K562 (cell line): ENCODE measurements around the gene HPD. TPM values are rescaled to one million over a fixed set of nuclear protein-coding genes. Genes with fewer than 3 reads are reported as not detected.

ENCODE experiments used
- CXXC5 ChIP-seq: fragments of 250-450 bp; sonication (Bioruptor Pico); IDR thresholded peaks from 2 replicates; pipeline ENCODE4 v1.8.0; 2022; ENCODE audit warnings: inconsistent platforms, mild to moderate bottlenecking, moderate library complexity
- ETV5 ChIP-seq: sonication (generic); formaldehyde crosslinking; IDR thresholded peaks from 2 replicates; pipeline ENCODE4 v1.4.0; 2020; ENCODE audit warnings: low read depth, mild to moderate bottlenecking, missing genetic modification reagents
- FOS ChIP-seq: IDR thresholded peaks from 3 replicates; pipeline ENCODE4 v1.6.1; 2011; ENCODE audit not compliant: insufficient read length; ENCODE audit errors: extremely low read depth
- HLTF ChIP-seq: fragments of 450-650 bp; IDR thresholded peaks from 2 replicates; pipeline ENCODE4 v1.6.1; 2016
- MAFG ChIP-seq: fragments of 450-650 bp; conservative IDR thresholded peaks from 2 replicates; pipeline ENCODE4 v1.6.1; 2016; ENCODE audit warnings: missing genetic modification characterization, missing compliant biosample characterization
- MAZ ChIP-seq, 2 experiments: fragments of 450-650 bp in 1 of 2; sonication (generic) in 1 of 2; formaldehyde crosslinking; IDR thresholded peaks in 1 of 2; conservative IDR thresholded peaks in 1 of 2; 2 replicates each; pipeline versions ENCODE4 v1.4.0 to v1.5.0; 2020; ENCODE audit warnings: mild to moderate bottlenecking in 1 of 2, missing genetic modification reagents in 1 of 2
- MEF2A ChIP-seq: IDR thresholded peaks from 2 replicates; pipeline ENCODE4 v1.6.1; 2011; ENCODE audit warnings: low read depth, mild to moderate bottlenecking, low read length, moderate library complexity; ENCODE audit not compliant: control insufficient read depth
- RFX1 ChIP-seq: fragments of 450-650 bp; IDR thresholded peaks from 2 replicates; pipeline ENCODE4 v1.6.1; 2016; ENCODE audit warnings: mild to moderate bottlenecking, moderate library complexity
- RNF2 ChIP-seq: sonication (generic); IDR thresholded peaks from 2 replicates; pipeline ENCODE4 v1.6.1; 2016
- SIX5 ChIP-seq, 2 experiments: IDR thresholded peaks; 2 replicates each; pipeline ENCODE4 v1.6.1; 2011; ENCODE audit warnings: low read length in 2 of 2, borderline replicate concordance in 1 of 2, low read depth in 1 of 2, mild to moderate bottlenecking in 1 of 2, moderate library complexity in 1 of 2; ENCODE audit not compliant: insufficient read depth in 1 of 2
- XRCC4 ChIP-seq: IDR thresholded peaks from one replicate; pipeline ENCODE4 v1.6.1; 2011; ENCODE audit not compliant: insufficient read depth, insufficient read length; ENCODE audit errors: extremely low read depth
- ZC3H11A ChIP-seq: IDR thresholded peaks from 2 replicates; pipeline ENCODE4 v1.6.1; 2012; ENCODE audit warnings: low read depth, low read length, improper control_type of control experiment
- ZNF584 ChIP-seq: fragments of 200-800 bp; sonication (Bioruptor generic); IDR thresholded peaks from 2 replicates; pipeline ENCODE4 v1.6.1; 2016; ENCODE audit warnings: low read depth, mild to moderate bottlenecking, missing genetic modification characterization, missing compliant biosample characterization
- ZNF780A ChIP-seq: fragments of 250-450 bp; sonication (Bioruptor Pico); IDR thresholded peaks from 2 replicates; pipeline ENCODE4 v1.5.0; 2021; ENCODE audit warnings: mild to moderate bottlenecking
- polyA plus RNA-seq, 8 experiments: library from polyadenylated mRNA; depleted of rRNA in 4 of 8; stranded (reverse) in 5 of 8; unstranded in 3 of 8; fragments of >200 nt; fragmentation: Nextera tagmentation in 2 of 8; fragmentation: Illumina TruSeq in 1 of 8; extraction: Ambion mirVana in 2 of 8; extraction: Trizol in 1 of 8; gene quantifications; 2 replicates each; pipeline versions ENCODE4 v1.2.1 to v1.2.3, GENCODE V29; 2011 to 2014; ENCODE audit warnings: inconsistent platforms in 1 of 8, missing spikeins in 1 of 8
- total RNA-seq, 7 experiments: library from RNA; depleted of rRNA in 6 of 7; stranded (reverse); fragments of >200 nt in 6 of 7; fragmentation: Illumina TruSeq in 2 of 7; extraction: Trizol in 2 of 7; gene quantifications; 2 replicates each; pipeline versions ENCODE4 v1.2.1 to v1.2.3, GENCODE V29; 2011 to 2021; ENCODE audit warnings: low replicate concordance in 1 of 7
- TF ChIP-seq, protein P1 (sequence below): fragments of 450-650 bp; IDR thresholded peaks from 2 replicates; pipeline ENCODE4 v1.6.1; 2018; ENCODE audit not compliant: partially characterized antibody
- TF ChIP-seq, protein P2 (sequence below): fragments of 150-350 bp; conservative IDR thresholded peaks from 2 replicates; pipeline ENCODE4 v1.6.1; 2014; ENCODE audit warnings: low read length
- TF ChIP-seq, protein P3 (sequence below): fragments of 250-450 bp; sonication (Bioruptor Pico); IDR thresholded peaks from 2 replicates; pipeline ENCODE4 v1.8.0; 2022; ENCODE audit warnings: inconsistent platforms
- TF ChIP-seq, protein P4 (sequence below): fragments of 450-650 bp; formaldehyde crosslinking; conservative IDR thresholded peaks from 2 replicates; pipeline ENCODE4 v1.4.0; 2022; ENCODE audit warnings: mild to moderate bottlenecking, missing genetic modification characterization

Gene HPD
- total and polyA plus RNA-seq, 9 of the 15 experiments (the other 6 are each of a cell fraction or from before 2014, with no cell fraction given), result 0.06 to 0.29 (median 0.07) TPM; not detected in 4

DNA sequence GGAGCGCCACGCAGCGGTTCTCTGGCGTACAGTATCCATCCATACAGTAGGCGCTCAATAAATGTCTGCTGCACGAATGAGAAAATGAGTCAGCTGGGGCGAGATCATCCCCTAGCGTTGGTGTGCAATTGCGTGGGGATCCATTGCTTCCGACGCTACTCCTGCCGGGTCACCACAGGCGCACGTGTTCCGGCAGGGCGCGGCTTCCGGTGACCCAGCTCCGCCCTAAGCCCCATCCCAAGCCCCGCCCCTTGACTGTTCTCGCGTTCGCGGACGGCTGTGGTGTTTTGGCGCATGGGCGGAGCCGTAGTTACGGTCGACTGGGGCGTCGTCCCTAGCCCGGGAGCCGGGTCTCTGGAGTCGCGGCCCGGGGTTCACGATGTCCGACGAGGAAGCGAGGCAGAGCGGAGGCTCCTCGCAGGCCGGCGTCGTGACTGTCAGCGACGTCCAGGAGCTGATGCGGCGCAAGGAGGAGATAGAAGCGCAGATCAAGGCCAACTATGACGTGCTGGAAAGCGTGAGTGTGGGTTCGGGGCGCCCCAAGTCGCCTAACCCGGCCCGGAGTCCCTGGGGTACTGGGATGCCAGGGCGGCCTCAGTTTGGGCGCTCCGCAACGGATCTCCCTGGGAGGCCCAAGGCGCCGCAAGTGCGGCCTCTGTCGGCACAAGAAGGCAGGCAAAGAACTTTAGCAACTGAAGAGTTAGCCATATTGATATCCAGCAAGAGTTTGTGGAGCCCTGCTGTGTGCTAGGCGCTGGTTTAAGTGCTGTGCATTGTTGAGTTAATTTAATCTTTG, 30.0 kb upstream of the HPD start, which contains the start of gene PSMD9 (continued):
- TF ChIP-seq ZNF780A (CRISPR knock-in tag) (no peak), ZNF584 (CRISPR knock-in tag) (peak; percentile 86), RFX1 (no peak), XRCC4 (no peak), ETV5 (CRISPR knock-in tag) (peak; percentile 99), RNF2 (peak; percentile 48), MAFG (peak; percentile 60; the same call in 1 of the 2 replicates), SIX5 (IDR thresholded peaks at IDR 0.05; ENCODE audit: borderline replicate concordance in 1 of 2, insufficient read depth in 1 of 2, low read depth in 1 of 2, low read length in 2 of 2) (no peak), FOS (peak; percentile 14), HLTF (peak; percentile 51; the same call in 1 of the 2 replicates), MEF2A (no peak), CXXC5 (CRISPR knock-in tag) (peak; percentile 98), ZC3H11A (no peak), MAZ (CRISPR knock-in tag; conservative IDR thresholded peaks at IDR 0.05 in 1 of 2, IDR thresholded peaks at IDR 0.05 in 1 of 2) (peak; percentile 82 to 92; a peak in 3 of 4 replicates)
- TF ChIP-seq, protein P1, sequence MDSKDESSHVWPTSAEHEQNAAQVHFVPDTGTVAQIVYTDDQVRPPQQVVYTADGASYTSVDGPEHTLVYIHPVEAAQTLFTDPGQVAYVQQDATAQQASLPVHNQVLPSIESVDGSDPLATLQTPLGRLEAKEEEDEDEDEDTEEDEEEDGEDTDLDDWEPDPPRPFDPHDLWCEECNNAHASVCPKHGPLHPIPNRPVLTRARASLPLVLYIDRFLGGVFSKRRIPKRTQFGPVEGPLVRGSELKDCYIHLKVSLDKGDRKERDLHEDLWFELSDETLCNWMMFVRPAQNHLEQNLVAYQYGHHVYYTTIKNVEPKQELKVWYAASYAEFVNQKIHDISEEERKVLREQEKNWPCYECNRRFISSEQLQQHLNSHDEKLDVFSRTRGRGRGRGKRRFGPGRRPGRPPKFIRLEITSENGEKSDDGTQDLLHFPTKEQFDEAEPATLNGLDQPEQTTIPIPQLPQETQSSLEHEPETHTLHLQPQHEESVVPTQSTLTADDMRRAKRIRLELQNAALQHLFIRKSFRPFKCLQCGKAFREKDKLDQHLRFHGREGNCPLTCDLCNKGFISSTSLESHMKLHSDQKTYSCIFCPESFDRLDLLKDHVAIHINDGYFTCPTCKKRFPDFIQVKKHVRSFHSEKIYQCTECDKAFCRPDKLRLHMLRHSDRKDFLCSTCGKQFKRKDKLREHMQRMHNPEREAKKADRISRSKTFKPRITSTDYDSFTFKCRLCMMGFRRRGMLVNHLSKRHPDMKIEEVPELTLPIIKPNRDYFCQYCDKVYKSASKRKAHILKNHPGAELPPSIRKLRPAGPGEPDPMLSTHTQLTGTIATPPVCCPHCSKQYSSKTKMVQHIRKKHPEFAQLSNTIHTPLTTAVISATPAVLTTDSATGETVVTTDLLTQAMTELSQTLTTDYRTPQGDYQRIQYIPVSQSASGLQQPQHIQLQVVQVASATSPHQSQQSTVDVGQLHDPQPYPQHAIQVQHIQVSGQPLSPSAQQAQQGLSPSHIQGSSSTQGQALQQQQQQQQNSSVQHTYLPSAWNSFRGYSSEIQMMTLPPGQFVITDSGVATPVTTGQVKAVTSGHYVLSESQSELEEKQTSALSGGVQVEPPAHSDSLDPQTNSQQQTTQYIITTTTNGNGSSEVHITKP, result peak; percentile 10
- TF ChIP-seq, protein P2, sequence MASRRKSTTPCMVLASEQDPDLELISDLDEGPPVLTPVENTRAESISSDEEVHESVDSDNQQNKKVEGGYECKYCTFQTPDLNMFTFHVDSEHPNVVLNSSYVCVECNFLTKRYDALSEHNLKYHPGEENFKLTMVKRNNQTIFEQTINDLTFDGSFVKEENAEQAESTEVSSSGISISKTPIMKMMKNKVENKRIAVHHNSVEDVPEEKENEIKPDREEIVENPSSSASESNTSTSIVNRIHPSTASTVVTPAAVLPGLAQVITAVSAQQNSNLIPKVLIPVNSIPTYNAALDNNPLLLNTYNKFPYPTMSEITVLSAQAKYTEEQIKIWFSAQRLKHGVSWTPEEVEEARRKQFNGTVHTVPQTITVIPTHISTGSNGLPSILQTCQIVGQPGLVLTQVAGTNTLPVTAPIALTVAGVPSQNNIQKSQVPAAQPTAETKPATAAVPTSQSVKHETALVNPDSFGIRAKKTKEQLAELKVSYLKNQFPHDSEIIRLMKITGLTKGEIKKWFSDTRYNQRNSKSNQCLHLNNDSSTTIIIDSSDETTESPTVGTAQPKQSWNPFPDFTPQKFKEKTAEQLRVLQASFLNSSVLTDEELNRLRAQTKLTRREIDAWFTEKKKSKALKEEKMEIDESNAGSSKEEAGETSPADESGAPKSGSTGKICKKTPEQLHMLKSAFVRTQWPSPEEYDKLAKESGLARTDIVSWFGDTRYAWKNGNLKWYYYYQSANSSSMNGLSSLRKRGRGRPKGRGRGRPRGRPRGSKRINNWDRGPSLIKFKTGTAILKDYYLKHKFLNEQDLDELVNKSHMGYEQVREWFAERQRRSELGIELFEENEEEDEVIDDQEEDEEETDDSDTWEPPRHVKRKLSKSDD, result no peak
- TF ChIP-seq, protein P3, sequence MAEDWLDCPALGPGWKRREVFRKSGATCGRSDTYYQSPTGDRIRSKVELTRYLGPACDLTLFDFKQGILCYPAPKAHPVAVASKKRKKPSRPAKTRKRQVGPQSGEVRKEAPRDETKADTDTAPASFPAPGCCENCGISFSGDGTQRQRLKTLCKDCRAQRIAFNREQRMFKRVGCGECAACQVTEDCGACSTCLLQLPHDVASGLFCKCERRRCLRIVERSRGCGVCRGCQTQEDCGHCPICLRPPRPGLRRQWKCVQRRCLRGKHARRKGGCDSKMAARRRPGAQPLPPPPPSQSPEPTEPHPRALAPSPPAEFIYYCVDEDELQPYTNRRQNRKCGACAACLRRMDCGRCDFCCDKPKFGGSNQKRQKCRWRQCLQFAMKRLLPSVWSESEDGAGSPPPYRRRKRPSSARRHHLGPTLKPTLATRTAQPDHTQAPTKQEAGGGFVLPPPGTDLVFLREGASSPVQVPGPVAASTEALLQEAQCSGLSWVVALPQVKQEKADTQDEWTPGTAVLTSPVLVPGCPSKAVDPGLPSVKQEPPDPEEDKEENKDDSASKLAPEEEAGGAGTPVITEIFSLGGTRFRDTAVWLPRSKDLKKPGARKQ, result no peak
- TF ChIP-seq, protein P4, sequence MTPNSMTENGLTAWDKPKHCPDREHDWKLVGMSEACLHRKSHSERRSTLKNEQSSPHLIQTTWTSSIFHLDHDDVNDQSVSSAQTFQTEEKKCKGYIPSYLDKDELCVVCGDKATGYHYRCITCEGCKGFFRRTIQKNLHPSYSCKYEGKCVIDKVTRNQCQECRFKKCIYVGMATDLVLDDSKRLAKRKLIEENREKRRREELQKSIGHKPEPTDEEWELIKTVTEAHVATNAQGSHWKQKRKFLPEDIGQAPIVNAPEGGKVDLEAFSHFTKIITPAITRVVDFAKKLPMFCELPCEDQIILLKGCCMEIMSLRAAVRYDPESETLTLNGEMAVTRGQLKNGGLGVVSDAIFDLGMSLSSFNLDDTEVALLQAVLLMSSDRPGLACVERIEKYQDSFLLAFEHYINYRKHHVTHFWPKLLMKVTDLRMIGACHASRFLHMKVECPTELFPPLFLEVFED (CRISPR knock-in tag), result no peak
